Natural killer cell treated with Interleukin-12 subunit alpha and Interleukin-12 subunit beta and Interleukin-15 and Interleukin-18, amount 100 ng/mL, for 72 hours (primary cell): Measurements from ENCODE around the gene SUSD1. TPM values are rescaled to one million over a fixed set of nuclear protein-coding genes. Genes with fewer than 3 reads are reported as not detected.

Experiments used
- ATAC-seq, 2 donors: fragments of 150-1000 bp; cut with Tn5 transposase in 1 of 2; sonication (Bioruptor Pico), chemical (Tn5 transposase) in 1 of 2; 2 replicates each; pipeline ENCODE4 v1.10.0; 2021
- DNase-seq: peaks from one replicate; pipeline ENCODE4 v3.0.0; 2022; ENCODE audit warnings: low spot score
- H3K27ac Mint-ChIP-seq, 2 donors: 1 replicate in 1 of 2; 2 replicates in 1 of 2; pipeline ENCODE4 v1.8.0; 2022; ENCODE audit warnings: mixed read lengths in 2 of 2, mild to moderate bottlenecking in 1 of 2, moderate library complexity in 1 of 2
- H3K27me3 Mint-ChIP-seq, 2 donors: 1 replicate in 1 of 2; 2 replicates in 1 of 2; pipeline ENCODE4 v1.8.0; 2022; ENCODE audit warnings: mixed read lengths in 2 of 2
- H3K36me3 Mint-ChIP-seq: one replicate; pipeline ENCODE4 v1.8.0; 2022; ENCODE audit warnings: mixed read lengths
- H3K4me1 Mint-ChIP-seq, 2 donors: 1 replicate in 1 of 2; 2 replicates in 1 of 2; pipeline ENCODE4 v1.8.0; 2022; ENCODE audit warnings: low read depth in 2 of 2, mixed read lengths in 2 of 2, mild to moderate bottlenecking in 1 of 2
- H3K4me3 Mint-ChIP-seq: one replicate; pipeline ENCODE4 v1.8.0; 2022; ENCODE audit warnings: mixed read lengths
- H3K9me3 Mint-ChIP-seq: 2 replicates; pipeline ENCODE4 v1.8.0; 2022; ENCODE audit warnings: mixed read lengths
- total RNA-seq, 2 donors: library from RNA; stranded (reverse); gene quantifications; one replicate each; pipeline ENCODE4 v1.2.3, GENCODE V29; 2022

The SUSD1 gene
- total RNA-seq, 2 donors from 2014 or later = 20.0 to 23.4 TPM

DNA sequence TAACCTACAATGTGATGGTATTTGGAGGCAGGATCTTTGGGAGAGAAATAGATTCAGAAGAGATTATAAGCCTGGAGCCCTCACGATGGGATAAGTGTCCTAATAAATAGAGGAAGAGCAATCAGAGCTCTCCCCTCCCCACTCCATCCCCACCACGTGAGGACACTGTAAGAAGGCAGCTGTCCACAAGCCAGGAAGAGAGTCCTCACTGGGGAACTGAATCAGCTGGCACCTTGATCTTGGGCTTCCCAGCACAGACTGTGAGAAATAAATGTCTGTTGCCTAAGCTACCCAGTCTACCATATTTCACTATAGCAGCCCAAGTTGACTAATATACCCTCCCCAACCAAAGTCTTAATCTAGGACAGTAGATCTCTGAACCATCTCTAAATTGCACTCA is 118.1 kb downstream of the SUSD1 start:
- H3K4me1 Mint-ChIP-seq = peaks cover 22 to 28% of the 10 kb centered on the region in 2 donors
- peak overlapping the region in 1 of 2 donors; percentile 65 for H3K27ac Mint-ChIP-seq
- no peaks in the 10 kb centered on the region for H3K9me3 Mint-ChIP-seq
- DNase-seq (no peak), ATAC-seq (no peak)
- H3K36me3 Mint-ChIP-seq = peaks cover 28% of the 10 kb centered on the region
- H3K4me3 Mint-ChIP-seq = no peak overlapping the region
- H3K27me3 Mint-ChIP-seq = no peaks in the 10 kb centered on the region

GRCh38 chr9:112054916-112055315 is 120.2 kb downstream of the SUSD1 start:
- ATAC-seq (no peak), DNase-seq (no peak)
- no peak overlapping the region for H3K27ac Mint-ChIP-seq
- no peaks in the 10 kb centered on the region for H3K9me3 Mint-ChIP-seq
- no peaks in the 10 kb centered on the region for H3K27me3 Mint-ChIP-seq
- H3K4me1 Mint-ChIP-seq = peaks cover 9 to 12% of the 10 kb centered on the region in 2 donors
- H3K36me3 Mint-ChIP-seq = peaks cover 20% of the 10 kb centered on the region
- H3K4me3 Mint-ChIP-seq = no peak overlapping the region

DNA sequence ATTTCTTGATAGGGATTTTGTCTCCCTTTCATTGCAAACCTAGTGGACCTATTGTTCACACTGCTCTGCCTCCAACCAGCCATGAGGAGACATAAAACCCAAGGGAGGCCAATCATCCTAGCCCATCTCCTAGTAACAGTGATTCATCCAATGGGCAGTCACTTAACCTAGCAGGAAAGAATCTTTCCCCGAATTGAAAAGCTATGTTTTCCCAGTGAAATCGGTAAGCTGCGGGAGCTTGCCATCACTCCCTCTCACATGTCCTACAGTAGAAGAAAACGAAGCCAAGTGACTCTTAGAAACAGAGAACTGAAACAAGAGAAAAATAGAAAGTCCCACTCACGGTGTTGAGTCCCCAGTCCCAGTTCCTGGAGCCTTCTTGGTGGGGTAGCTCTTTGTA is 123.3 kb downstream of the SUSD1 start:
- DNase-seq (no peak), ATAC-seq (no peak)
- Mint-ChIP-seq H3K4me1 (peaks cover 22 to 27% of the 10 kb centered on the region in 2 donors), H3K9me3 (peaks cover 12% of the 10 kb centered on the region), H3K27ac (no peak overlapping the region), H3K36me3 (peaks cover 24% of the 10 kb centered on the region), H3K27me3 (no peaks in the 10 kb centered on the region), H3K4me3 (no peak overlapping the region)

- no peak overlapping the region for H3K4me3 Mint-ChIP-seq
- no peak overlapping the region for H3K27ac Mint-ChIP-seq
- ATAC-seq (no peak), DNase-seq (no peak)
- H3K9me3 Mint-ChIP-seq = peaks cover 12% of the 10 kb centered on the region
- peaks cover 24% of the 10 kb centered on the region for H3K36me3 Mint-ChIP-seq
- H3K27me3 Mint-ChIP-seq = no peaks in the 10 kb centered on the region
- H3K4me1 Mint-ChIP-seq = peaks cover 22 to 28% of the 10 kb centered on the region in 2 donors
These were observed 124.3 kb downstream of the SUSD1 start for GRCh38 chr9:112050544-112051475.

- no peaks in the 10 kb centered on the region for H3K27me3 Mint-ChIP-seq
- no peak for DNase-seq
- peaks cover 24% of the 10 kb centered on the region for H3K36me3 Mint-ChIP-seq
- H3K9me3 Mint-ChIP-seq = peaks cover 12% of the 10 kb centered on the region
- H3K4me1 Mint-ChIP-seq = peaks cover 22 to 28% of the 10 kb centered on the region in 2 donors
- no peak overlapping the region for H3K4me3 Mint-ChIP-seq
- ATAC-seq = no peak
- H3K27ac Mint-ChIP-seq = no peak overlapping the region
These were observed 125.1 kb downstream of the SUSD1 start for GRCh38 chr9:112049811-112050516.

- Mint-ChIP-seq H3K4me3 (no peak overlapping the region), H3K27ac (no peak overlapping the region), H3K27me3 (no peaks in the 10 kb centered on the region), H3K4me1 (peaks cover 22 to 28% of the 10 kb centered on the region in 2 donors), H3K9me3 (peaks cover 12% of the 10 kb centered on the region), H3K36me3 (peaks cover 24% of the 10 kb centered on the region)
- ATAC-seq = no peak
- DNase-seq = no peak
These were observed 126.0 kb downstream of the SUSD1 start for GRCh38 chr9:112048924-112049691.

DNA sequence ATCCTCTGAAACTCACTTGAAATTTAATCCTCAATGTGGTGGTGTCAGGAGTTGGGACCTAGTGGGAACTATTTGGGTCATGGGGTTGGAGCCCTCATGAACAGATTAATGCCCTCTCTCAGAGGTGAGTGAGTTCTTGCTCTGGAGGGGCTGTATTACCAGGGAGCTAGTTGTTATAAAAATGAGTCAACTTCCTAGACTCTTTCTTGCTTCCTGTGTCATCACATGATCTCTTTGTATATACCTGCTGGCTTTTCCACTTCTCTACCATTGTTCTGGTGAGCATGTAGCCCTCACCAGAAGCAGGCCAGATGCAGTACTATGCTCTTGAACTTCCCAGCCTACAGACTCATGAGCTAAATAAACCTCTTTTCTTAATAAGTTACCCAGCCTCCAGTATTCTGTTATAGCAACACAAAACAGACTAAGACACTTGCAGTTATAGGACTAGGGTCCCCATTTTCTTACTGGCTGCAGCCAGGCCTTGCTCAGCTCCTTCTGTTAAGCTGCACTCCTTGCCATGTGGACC is 127.5 kb downstream of the SUSD1 start:
- peak; percentile 60 to 81 for ATAC-seq
- peak overlapping the region; percentile 56 to 73 for H3K27ac Mint-ChIP-seq
- H3K4me3 Mint-ChIP-seq = no peak overlapping the region
- DNase-seq = no peak
- peaks cover 12% of the 10 kb centered on the region for H3K9me3 Mint-ChIP-seq
- H3K4me1 Mint-ChIP-seq = peaks cover 18 to 22% of the 10 kb centered on the region in 2 donors
- no peaks in the 10 kb centered on the region for H3K27me3 Mint-ChIP-seq
- peaks cover 17% of the 10 kb centered on the region for H3K36me3 Mint-ChIP-seq

DNA sequence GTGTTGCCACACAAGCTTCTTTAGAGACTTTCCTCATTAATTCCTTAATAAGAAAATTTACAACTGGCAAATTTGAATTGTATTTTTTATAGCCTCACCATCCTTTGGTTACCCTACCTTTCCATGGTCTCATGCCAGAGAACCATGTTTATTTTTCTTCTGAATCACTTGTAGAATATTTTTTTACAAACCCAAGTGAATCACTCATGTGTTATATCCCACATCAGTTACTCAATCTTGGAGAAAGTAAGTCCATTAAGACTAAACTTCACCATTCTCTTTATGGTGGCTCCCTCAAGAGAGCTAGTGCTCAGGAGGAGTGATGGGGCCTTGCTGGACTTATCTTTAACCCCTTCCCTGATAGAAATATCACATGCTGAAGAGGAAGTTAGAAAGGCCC is 128.9 kb downstream of the SUSD1 start:
- H3K36me3 Mint-ChIP-seq = peaks cover 17% of the 10 kb centered on the region
- no peak for DNase-seq
- no peaks in the 10 kb centered on the region for H3K27me3 Mint-ChIP-seq
- H3K4me1 Mint-ChIP-seq = peaks cover 25 to 32% of the 10 kb centered on the region in 2 donors
- ATAC-seq = no peak
- peaks cover 12% of the 10 kb centered on the region for H3K9me3 Mint-ChIP-seq
- H3K27ac Mint-ChIP-seq = no peak overlapping the region
- no peak overlapping the region for H3K4me3 Mint-ChIP-seq

DNA sequence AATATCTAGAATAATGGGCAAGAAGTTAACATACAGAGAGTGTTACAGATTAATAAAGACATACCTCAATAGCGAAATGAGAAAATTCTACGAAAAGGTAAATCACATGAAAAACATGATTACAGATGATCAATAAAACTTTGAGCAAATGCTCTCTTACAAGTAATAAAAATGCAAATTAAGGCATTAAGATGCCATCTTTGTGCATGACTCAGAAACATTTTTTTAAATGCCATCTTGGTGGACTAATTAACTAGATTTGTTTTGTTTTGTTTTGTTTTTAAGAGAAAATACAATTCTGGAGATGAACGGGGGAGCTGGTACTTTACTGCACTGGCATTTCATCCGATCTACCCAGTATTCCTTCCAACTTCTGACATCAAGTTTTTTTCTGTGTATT is 130.2 kb downstream of the SUSD1 start:
- H3K4me3 Mint-ChIP-seq = no peak overlapping the region
- H3K9me3 Mint-ChIP-seq = peaks cover 12% of the 10 kb centered on the region
- peaks cover 25% of the 10 kb centered on the region for H3K36me3 Mint-ChIP-seq
- no peak for ATAC-seq
- no peak overlapping the region for H3K27ac Mint-ChIP-seq
- DNase-seq = no peak
- H3K4me1 Mint-ChIP-seq = peaks cover 28 to 32% of the 10 kb centered on the region in 2 donors
- H3K27me3 Mint-ChIP-seq = no peaks in the 10 kb centered on the region

- DNase-seq (no peak), ATAC-seq (no peak)
- H3K27me3 Mint-ChIP-seq = no peaks in the 10 kb centered on the region
- peaks cover 12% of the 10 kb centered on the region for H3K9me3 Mint-ChIP-seq
- peaks cover 30 to 32% of the 10 kb centered on the region in 2 donors for H3K4me1 Mint-ChIP-seq
- no peak overlapping the region for H3K27ac Mint-ChIP-seq
- peaks cover 25% of the 10 kb centered on the region for H3K36me3 Mint-ChIP-seq
- H3K4me3 Mint-ChIP-seq = no peak overlapping the region
These were observed 130.9 kb downstream of the SUSD1 start for GRCh38 chr9:112044186-112044585.

DNA sequence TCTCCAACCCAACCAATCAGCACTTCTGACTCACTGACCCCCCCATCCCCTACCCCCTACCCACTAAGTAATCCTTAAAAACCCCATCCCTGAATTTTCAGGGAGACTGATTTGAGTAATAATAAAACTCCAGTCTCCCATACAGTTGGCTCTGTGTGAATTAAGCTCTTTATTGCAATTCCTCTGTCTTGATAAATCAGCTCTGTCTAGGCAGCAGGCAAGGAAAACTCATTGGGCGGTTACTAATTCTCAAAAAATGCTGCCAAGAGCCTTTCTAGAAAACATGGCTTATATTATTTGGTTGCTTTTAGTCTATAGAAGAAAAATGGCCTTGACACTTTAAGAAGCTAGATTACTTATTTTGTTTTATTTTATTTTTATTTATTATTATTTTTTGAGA is 131.7 kb downstream of the SUSD1 start:
- ATAC-seq = no peak
- Mint-ChIP-seq H3K27ac (no peak overlapping the region), H3K4me1 (peaks cover 29 to 30% of the 10 kb centered on the region in 2 donors), H3K9me3 (peaks cover 7% of the 10 kb centered on the region), H3K36me3 (peaks cover 18% of the 10 kb centered on the region), H3K27me3 (no peaks in the 10 kb centered on the region), H3K4me3 (no peak overlapping the region)
- DNase-seq = no peak

GRCh38 chr9:112042769-112043168 is 132.3 kb downstream of the SUSD1 start:
- peaks cover 12% of the 10 kb centered on the region for H3K36me3 Mint-ChIP-seq
- peaks cover 30% of the 10 kb centered on the region in 2 donors for H3K4me1 Mint-ChIP-seq
- no peak overlapping the region for H3K4me3 Mint-ChIP-seq
- H3K9me3 Mint-ChIP-seq = peaks cover 6% of the 10 kb centered on the region
- DNase-seq = no peak
- no peak for ATAC-seq
- no peaks in the 10 kb centered on the region for H3K27me3 Mint-ChIP-seq
- H3K27ac Mint-ChIP-seq = no peak overlapping the region

DNA sequence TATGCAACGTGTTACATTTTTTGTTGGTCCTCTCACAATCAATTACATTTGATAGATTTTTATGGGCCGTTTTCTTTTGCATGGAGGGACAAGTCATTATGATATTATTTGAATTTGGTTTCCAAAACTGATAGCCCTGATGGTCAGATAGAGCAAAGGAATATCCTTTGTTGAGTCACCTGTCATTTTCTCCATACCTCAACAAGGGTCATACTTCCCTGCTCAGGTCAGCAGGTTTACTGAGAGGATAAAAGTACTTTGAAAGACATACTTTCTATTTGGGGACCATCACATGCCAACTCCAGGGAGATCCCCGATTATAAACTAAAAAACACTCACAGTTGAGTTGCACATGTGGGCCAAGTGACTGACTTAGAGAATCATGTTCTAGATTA is 132.9 kb downstream of the SUSD1 start:
- DNase-seq = no peak

More for the DNA sequence above, 132.9 kb downstream of the SUSD1 start:
- H3K4me1 Mint-ChIP-seq = peaks cover 30% of the 10 kb centered on the region in 2 donors
- H3K9me3 Mint-ChIP-seq = peaks cover 3% of the 10 kb centered on the region
- peak overlapping the region in 1 of 2 donors; percentile 27 for H3K27ac Mint-ChIP-seq
- ATAC-seq = no peak
- H3K27me3 Mint-ChIP-seq = no peaks in the 10 kb centered on the region
- no peak overlapping the region for H3K4me3 Mint-ChIP-seq
- H3K36me3 Mint-ChIP-seq = peaks cover 8% of the 10 kb centered on the region
